Left lung (tissue), 10 donors: ENCODE measurements around the gene MYH7B. TPM values are rescaled to one million over a fixed set of nuclear protein-coding genes. Genes with fewer than 3 reads are reported as not detected.

Experiments used
- ATAC-seq: fragments of 200-7000 bp; cut with Tn5 transposase; one replicate; pipeline ENCODE4 v1.9.1; 2020; ENCODE audit warnings: moderate library complexity
- DNase-seq, 4 donors: peaks; one replicate each; pipeline ENCODE4 v3.0.0-alpha.2; 2013 to 2020
- H3K27ac ChIP-seq, 2 donors: fragments of 200-600 bp; sonication (generic) in 1 of 2; one replicate each; pipeline versions ENCODE4 v1.5.0 to v1.8.0; 2020 to 2021
- H3K27me3 ChIP-seq, 2 donors: fragments of 200-600 bp; sonication (generic) in 1 of 2; one replicate each; pipeline versions ENCODE4 v1.5.0 to v1.8.0; 2020 to 2021
- H3K36me3 ChIP-seq, 2 donors: fragments of 200-600 bp; sonication (generic) in 1 of 2; one replicate each; pipeline versions ENCODE4 v1.5.0 to v1.8.0; 2020 to 2021
- H3K4me1 ChIP-seq, 2 donors: fragments of 200-600 bp; one replicate each; pipeline ENCODE4 v1.8.0; 2021
- H3K4me3 ChIP-seq, 2 donors: fragments of 200-600 bp; sonication (generic) in 1 of 2; one replicate each; pipeline versions ENCODE4 v1.5.0 to v1.8.0; 2020 to 2021; ENCODE audit warnings: mild to moderate bottlenecking in 1 of 2
- H3K9me3 ChIP-seq, 2 donors: fragments of 200-600 bp; sonication (generic) in 1 of 2; one replicate each; pipeline versions ENCODE4 v1.5.0 to v1.8.0; 2020 to 2021
- intact Hi-C, 2 donors: fragments of 100-400 bp; cut with DNase I; formaldehyde crosslinking; loops; one replicate each; pipeline versions ENCODE4 v1.11.2 to v1.14.2; 2022
- polyA plus RNA-seq, 6 donors: library from polyadenylated mRNA; unstranded; fragments of 120-200 nt; gene quantifications; one replicate each; pipeline ENCODE4 v1.2.1, GENCODE V29; 2013; ENCODE audit not compliant: insufficient read length in 6 of 6
- total RNA-seq, 2 donors: library from RNA; stranded (reverse); fragmentation: NEBNext Ultra II Directional; extraction: Animal tissue kit (Norgen Biotek cat#: 25700); gene quantifications; one replicate each; pipeline ENCODE4 v1.2.1, GENCODE V29; 2021
- TF ChIP-seq, protein P1 (sequence below), 2 donors: fragments of 200-600 bp; sonication (generic) in 1 of 2; IDR thresholded peaks; one replicate each; pipeline versions ENCODE4 v1.5.0 to v1.8.0; 2021; ENCODE audit warnings: antibody characterized with exemption in 2 of 2
- donor health status: DM: no; HTN: yes; CAD: no.
- donor health status: DM: no; HTN: no; CAD: no.

MYH7B gene
- total and polyA plus RNA-seq, 8 donors, result 0.34 to 2.7 (median 2.0) TPM

DNA sequence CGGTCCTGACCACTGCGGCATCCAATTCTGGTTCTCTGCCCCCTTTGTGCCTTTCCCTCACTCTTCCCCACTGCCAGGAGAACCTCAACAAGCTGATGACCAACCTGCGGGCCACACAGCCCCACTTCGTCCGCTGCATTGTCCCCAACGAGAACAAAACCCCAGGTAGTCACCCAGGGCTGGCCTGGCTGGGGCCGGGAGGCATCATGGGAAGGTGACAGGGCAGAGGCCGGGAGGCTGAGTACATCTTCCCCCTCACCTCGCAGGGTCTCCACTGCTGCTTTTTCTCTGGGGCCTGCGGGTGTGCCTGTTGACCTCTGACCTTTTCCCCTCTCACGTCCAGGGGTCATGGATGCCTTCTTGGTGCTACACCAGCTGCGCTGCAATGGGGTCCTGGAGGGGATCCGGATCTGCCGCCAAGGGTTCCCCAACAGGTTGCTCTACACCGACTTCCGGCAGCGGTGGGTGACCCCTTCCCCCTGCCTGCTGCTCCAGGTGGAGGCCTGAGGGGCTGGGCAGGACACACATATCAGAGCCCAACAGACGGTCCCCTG lies 35.1 kb downstream of the MYH7B start:
- no peak for ATAC-seq
- no peak for DNase-seq

DNA sequence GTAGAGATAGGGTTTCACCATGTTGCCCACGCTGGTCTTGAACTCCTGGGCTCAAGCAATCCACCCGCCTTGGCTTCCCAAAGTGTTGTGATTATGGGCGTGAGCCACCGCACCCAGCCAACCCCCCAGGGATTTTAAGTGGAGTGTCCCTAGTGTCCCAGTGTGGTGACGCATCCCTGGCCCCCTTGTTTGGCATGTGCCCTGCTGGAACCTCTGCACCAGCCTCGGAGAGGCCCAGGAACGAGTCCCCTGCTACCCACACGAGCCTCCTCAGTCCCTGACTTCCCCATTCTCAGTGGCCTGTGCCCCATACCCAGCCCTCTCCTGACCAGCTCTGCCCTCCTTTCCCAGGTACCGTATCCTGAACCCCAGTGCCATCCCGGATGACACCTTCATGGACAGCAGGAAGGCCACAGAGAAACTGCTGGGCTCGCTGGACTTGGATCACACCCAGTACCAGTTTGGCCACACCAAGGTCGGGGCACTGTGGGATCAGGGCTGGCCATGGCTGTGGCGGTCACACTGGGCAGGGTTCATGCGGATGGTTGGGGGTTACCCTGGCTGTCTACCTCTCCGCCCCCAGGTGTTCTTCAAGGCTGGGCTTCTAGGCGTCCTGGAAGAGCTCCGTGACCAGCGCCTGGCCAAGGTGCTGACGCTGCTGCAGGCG lies 37.2 kb downstream of the MYH7B start:
- TF ChIP-seq, protein P1, sequence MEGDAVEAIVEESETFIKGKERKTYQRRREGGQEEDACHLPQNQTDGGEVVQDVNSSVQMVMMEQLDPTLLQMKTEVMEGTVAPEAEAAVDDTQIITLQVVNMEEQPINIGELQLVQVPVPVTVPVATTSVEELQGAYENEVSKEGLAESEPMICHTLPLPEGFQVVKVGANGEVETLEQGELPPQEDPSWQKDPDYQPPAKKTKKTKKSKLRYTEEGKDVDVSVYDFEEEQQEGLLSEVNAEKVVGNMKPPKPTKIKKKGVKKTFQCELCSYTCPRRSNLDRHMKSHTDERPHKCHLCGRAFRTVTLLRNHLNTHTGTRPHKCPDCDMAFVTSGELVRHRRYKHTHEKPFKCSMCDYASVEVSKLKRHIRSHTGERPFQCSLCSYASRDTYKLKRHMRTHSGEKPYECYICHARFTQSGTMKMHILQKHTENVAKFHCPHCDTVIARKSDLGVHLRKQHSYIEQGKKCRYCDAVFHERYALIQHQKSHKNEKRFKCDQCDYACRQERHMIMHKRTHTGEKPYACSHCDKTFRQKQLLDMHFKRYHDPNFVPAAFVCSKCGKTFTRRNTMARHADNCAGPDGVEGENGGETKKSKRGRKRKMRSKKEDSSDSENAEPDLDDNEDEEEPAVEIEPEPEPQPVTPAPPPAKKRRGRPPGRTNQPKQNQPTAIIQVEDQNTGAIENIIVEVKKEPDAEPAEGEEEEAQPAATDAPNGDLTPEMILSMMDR (IDR thresholded peaks at IDR 0.05), result no peak
- no peak for ATAC-seq
- intact Hi-C loops, result no loop called here
- H3K4me3 ChIP-seq, result no peak overlapping the region
- no peak overlapping the region for H3K27ac ChIP-seq
- no peaks in the 10 kb centered on the region for H3K27me3 ChIP-seq
- H3K9me3 ChIP-seq, result no peaks in the 10 kb centered on the region
- peak in 1 of 4 donors; percentile 67 for DNase-seq
- no peaks in the 10 kb centered on the region for H3K4me1 ChIP-seq
- peaks cover 0 to 54% of the 10 kb centered on the region in 2 donors for H3K36me3 ChIP-seq

More for the DNA sequence above, 35.1 kb downstream of the MYH7B start:
- H3K4me1 ChIP-seq, result no peaks in the 10 kb centered on the region
- H3K27ac ChIP-seq, result no peak overlapping the region
- TF ChIP-seq, protein P1 (IDR thresholded peaks at IDR 0.05), result no peak
- intact Hi-C loops, result no loop called here
- H3K36me3 ChIP-seq, result peaks cover 0 to 32% of the 10 kb centered on the region in 2 donors
- no peaks in the 10 kb centered on the region for H3K9me3 ChIP-seq
- no peak overlapping the region for H3K4me3 ChIP-seq
- H3K27me3 ChIP-seq, result peaks cover 0 to 6% of the 10 kb centered on the region in 2 donors

DNA sequence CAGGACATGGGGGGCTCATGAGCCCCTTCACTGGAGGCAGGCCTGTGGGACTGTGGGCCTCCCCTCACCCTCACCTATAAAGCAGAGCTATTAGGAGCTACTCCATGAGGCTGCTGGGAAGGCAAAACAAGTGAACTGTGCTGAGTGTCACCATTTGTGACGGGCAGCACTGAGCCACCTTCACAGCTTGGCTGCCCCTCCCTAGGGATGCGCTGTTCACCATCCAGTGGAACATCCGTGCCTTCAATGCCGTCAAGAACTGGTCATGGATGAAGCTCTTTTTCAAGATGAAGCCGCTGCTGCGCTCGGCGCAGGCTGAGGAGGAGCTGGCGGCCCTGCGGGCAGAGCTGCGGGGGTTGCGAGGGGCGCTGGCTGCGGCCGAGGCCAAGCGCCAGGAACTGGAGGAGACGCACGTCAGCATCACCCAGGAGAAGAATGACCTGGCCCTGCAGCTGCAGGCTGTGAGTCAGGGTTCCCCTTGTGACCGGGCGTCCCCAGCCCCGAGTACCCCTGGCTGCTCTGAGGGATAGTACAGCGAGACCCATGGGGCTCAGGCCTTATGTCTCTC lies 38.4 kb downstream of the MYH7B start:
- no peak overlapping the region for H3K27ac ChIP-seq
- no peak for ATAC-seq
- H3K27me3 ChIP-seq, result no peaks in the 10 kb centered on the region
- TF ChIP-seq, protein P1 (IDR thresholded peaks at IDR 0.05), result no peak
- no peaks in the 10 kb centered on the region for H3K4me1 ChIP-seq
- intact Hi-C loops, result no loop called here
- peaks cover 0 to 65% of the 10 kb centered on the region in 2 donors for H3K36me3 ChIP-seq
- DNase-seq, result peak in 1 of 4 donors; percentile 65
- no peaks in the 10 kb centered on the region for H3K9me3 ChIP-seq
- no peak overlapping the region for H3K4me3 ChIP-seq

DNA sequence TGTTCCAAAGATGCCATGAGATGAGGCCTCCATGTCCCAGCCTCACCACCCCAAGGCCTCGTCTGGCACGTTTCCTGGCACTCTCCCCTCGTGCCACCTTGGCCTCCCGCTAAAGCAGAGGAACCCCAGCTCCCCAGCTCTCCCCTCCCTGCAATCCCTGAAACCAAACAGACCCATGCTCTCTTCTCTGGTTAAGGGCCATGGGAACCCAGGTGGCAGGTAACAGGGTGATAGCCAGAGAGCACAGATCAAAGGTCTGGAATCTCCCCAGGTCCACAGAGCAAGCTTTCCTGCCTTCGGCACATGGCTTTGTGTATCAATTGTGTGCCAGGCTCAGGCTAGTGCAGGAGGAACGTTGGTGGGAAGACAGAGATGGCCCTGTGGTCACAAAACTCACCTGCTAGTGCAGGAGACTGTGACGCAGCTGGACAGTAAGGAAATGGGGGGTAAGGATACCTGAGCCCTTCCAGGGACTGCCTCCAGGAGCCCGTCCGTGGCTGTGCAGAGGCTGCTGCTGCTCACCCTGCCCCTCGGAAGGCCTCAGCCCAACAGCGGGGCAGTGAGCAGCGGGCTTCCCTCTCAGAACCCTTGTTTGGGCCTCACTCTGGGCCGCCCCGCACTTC lies 39.0 kb downstream of the MYH7B start:
- intact Hi-C loops, result no loop called here
- H3K27me3 ChIP-seq, result no peaks in the 10 kb centered on the region
- no peaks in the 10 kb centered on the region for H3K4me1 ChIP-seq
- TF ChIP-seq, protein P1 (IDR thresholded peaks at IDR 0.05), result no peak
- peaks cover 0 to 71% of the 10 kb centered on the region in 2 donors for H3K36me3 ChIP-seq
- no peak overlapping the region for H3K27ac ChIP-seq
- peak in 1 of 4 donors; percentile 74 for DNase-seq
- H3K4me3 ChIP-seq, result no peak overlapping the region
- no peak for ATAC-seq
- H3K9me3 ChIP-seq, result no peaks in the 10 kb centered on the region

DNA sequence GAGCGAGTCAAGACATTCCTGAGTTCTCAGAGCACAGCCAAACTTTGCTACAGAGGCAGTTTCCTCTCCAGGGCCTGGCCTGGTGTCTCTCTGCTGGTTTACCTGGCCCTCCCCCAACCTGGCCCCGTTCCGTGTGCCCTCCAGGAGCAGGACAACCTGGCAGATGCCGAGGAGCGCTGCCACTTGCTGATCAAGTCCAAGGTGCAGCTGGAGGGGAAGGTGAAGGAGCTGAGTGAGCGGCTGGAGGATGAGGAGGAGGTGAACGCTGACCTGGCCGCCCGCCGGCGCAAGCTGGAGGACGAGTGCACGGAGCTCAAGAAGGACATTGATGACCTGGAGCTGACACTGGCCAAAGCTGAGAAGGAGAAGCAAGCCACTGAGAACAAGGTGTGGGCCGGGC lies 39.5 kb downstream of the MYH7B start:
- intact Hi-C loops, result no loop called here
- ATAC-seq (no peak), DNase-seq (peak in 1 of 4 donors; percentile 56)
- Histone ChIP-seq H3K9me3 (no peaks in the 10 kb centered on the region), H3K27ac (no peak overlapping the region), H3K27me3 (no peaks in the 10 kb centered on the region), H3K36me3 (peaks cover 0 to 77% of the 10 kb centered on the region in 2 donors), H3K4me3 (no peak overlapping the region), H3K4me1 (no peaks in the 10 kb centered on the region)
- TF ChIP-seq, protein P1 (IDR thresholded peaks at IDR 0.05), result no peak
